Endothelial cell of umbilical vein (primary cell): ENCODE measurements around the gene ANXA4. TPM values are rescaled to one million over a fixed set of nuclear protein-coding genes. Genes with fewer than 3 reads are reported as not detected.

Source experiments
- BruUV-seq: library from RNA; stranded (reverse); fragments of 400-500 nt; replicated peaks from 2 replicates; lab custom pipeline; 2021; lab: Mats Ljungman, UMichigan
- CTCF ChIA-PET: fragments of 300-600, 350-600 bp; sonication (Branson Sonifier 250); formaldehyde crosslinking; loops from one replicate; lab custom pipeline; 2021; ENCODE audit warnings: antibody characterized with exemption, inconsistent platforms; lab: Charles Lee
- POLR2A ChIA-PET: fragments of 300-600, 350-600 bp; sonication (Branson Sonifier 250); formaldehyde crosslinking; loops from one replicate; lab custom pipeline; 2021; ENCODE audit warnings: antibody characterized with exemption, inconsistent platforms; lab: Charles Lee
- DNase-seq: peaks from one replicate; pipeline ENCODE4 v3.0.0-alpha.2; 2011; ENCODE audit warnings: low read depth, low spot score
- FAIRE-seq: peaks from 2 replicates; lab custom pipeline; 2011; peaks lifted over from hg19 to GRCh38; lab: Jason Lieb, UNC
- H2AFZ ChIP-seq: 2 replicates; pipeline ENCODE4 v1.6.0; 2012; ENCODE audit warnings: low read depth, low read length, control low read depth, inconsistent platforms
- H3K27ac ChIP-seq: 2 replicates; pipeline ENCODE4 v1.5.1; 2011; ENCODE audit warnings: low read depth, mild to moderate bottlenecking, control low read depth, low read length, moderate library complexity; ENCODE audit not compliant: insufficient read depth
- H3K27me3 ChIP-seq, 2 experiments: 2 replicates each; pipeline versions ENCODE4 v1.6.0 to v1.6.1; 2011; ENCODE audit warnings: low read length in 2 of 2, mixed read lengths in 1 of 2; ENCODE audit not compliant: control insufficient read depth in 2 of 2, insufficient read depth in 2 of 2
- H3K36me3 ChIP-seq, 2 experiments: 2 replicates in 1 of 2; 3 replicates in 1 of 2; pipeline ENCODE4 v1.5.1; 2011; ENCODE audit warnings: low read length in 2 of 2, mild to moderate bottlenecking in 1 of 2, moderate library complexity in 1 of 2; ENCODE audit not compliant: control insufficient read depth in 2 of 2, insufficient read depth in 2 of 2; ENCODE audit errors: extremely low read depth in 1 of 2
- H3K4me1 ChIP-seq: 3 replicates; pipeline ENCODE4 v1.5.1; 2011; ENCODE audit warnings: mild to moderate bottlenecking, low read length; ENCODE audit not compliant: control insufficient read depth, insufficient read depth; ENCODE audit errors: extremely low read depth
- H3K4me2 ChIP-seq: 2 replicates; pipeline ENCODE4 v1.6.1; 2011; ENCODE audit warnings: low read length, control low read depth, mixed read lengths; ENCODE audit not compliant: insufficient read depth
- H3K4me3 ChIP-seq, 3 experiments: fragments of 200-600 bp in 1 of 3; sonication (generic), shearing (Covaris generic) in 1 of 3; replicated peaks in 1 of 3; 2 replicates each; pipeline ENCODE4 v1.5.1; 2011 to 2016; ENCODE audit warnings: control low read depth in 3 of 3, low read length in 3 of 3, mild to moderate bottlenecking in 2 of 3, inconsistent platforms in 1 of 3, low read depth in 1 of 3, moderate library complexity in 1 of 3; ENCODE audit not compliant: insufficient read depth in 1 of 3
- H3K79me2 ChIP-seq: 2 replicates; pipeline ENCODE4 v1.6.0; 2012; ENCODE audit warnings: low read length, inconsistent platforms; ENCODE audit not compliant: control insufficient read depth, insufficient read depth
- H3K9ac ChIP-seq: replicated peaks from 2 replicates; pipeline ENCODE3; 2011; ENCODE audit warnings: low read length, control low read depth; ENCODE audit not compliant: insufficient read depth; ENCODE audit errors: extremely low read depth
- H3K9me1 ChIP-seq: replicated peaks from 3 replicates; pipeline ENCODE4 v1.6.0; 2011; ENCODE audit warnings: mild to moderate bottlenecking, low read length; ENCODE audit not compliant: control insufficient read depth, insufficient read depth; ENCODE audit errors: extremely low read depth
- H3K9me3 ChIP-seq: replicated peaks from 2 replicates; pipeline ENCODE4 v1.5.1; 2012; ENCODE audit warnings: low read length, inconsistent platforms; ENCODE audit not compliant: control insufficient read depth, insufficient read depth
- H4K20me1 ChIP-seq: replicated peaks from 2 replicates; pipeline ENCODE3; 2011; ENCODE audit warnings: mild to moderate bottlenecking, low read length; ENCODE audit not compliant: control insufficient read depth, insufficient read depth; ENCODE audit errors: extremely low read depth
- EZH2 ChIP-seq: IDR thresholded peaks from 2 replicates; pipeline ENCODE4 v1.6.1; 2012; ENCODE audit warnings: borderline replicate concordance, low read depth, mild to moderate bottlenecking, moderate library complexity, low read length, inconsistent platforms; ENCODE audit not compliant: severe bottlenecking
- FOS ChIP-seq: IDR thresholded peaks from 2 replicates; pipeline ENCODE4 v1.6.1; 2011; ENCODE audit warnings: mild to moderate bottlenecking, low read length, moderate library complexity, borderline replicate concordance; ENCODE audit not compliant: insufficient read depth
- GATA2 ChIP-seq: IDR thresholded peaks from 2 replicates; pipeline ENCODE4 v1.7.0; 2011; ENCODE audit warnings: low read depth, mild to moderate bottlenecking, moderate library complexity, mixed read lengths, low read length; ENCODE audit not compliant: insufficient read length, insufficient read depth
- JUN ChIP-seq: IDR thresholded peaks from 2 replicates; pipeline ENCODE4 v1.6.1; 2011; ENCODE audit warnings: borderline replicate concordance, low read depth; ENCODE audit not compliant: insufficient read length, insufficient read depth
- MYC ChIP-seq: IDR thresholded peaks from one replicate; pipeline ENCODE4 v1.6.1; 2011; ENCODE audit warnings: mild to moderate bottlenecking, low read depth, low read length
- POLR2A ChIP-seq: IDR thresholded peaks from 2 replicates; pipeline ENCODE4 v1.6.1; 2012; ENCODE audit warnings: low read depth, mild to moderate bottlenecking, control low read depth, low read length
- POLR2AphosphoS5 ChIP-seq: IDR thresholded peaks from 2 replicates; pipeline ENCODE4 v1.6.1; 2012; ENCODE audit warnings: low read depth, mild to moderate bottlenecking, control low read depth, low read length, moderate library complexity; ENCODE audit not compliant: insufficient read depth
- dilution Hi-C: fragments of 300-500 bp; cut with MboI; formaldehyde crosslinking; loops from one replicate; pipeline ENCODE4 v1.15.0; 2019; ENCODE audit warnings: low sequenced_read_pairs; ENCODE audit not compliant: extremely low pct_ligation_motif_present
- intact Hi-C: fragments of 100-400 bp; cut with micrococcal nuclease; formaldehyde crosslinking; loops from one replicate; pipeline ENCODE4 v1.10.0; 2022
- polyA plus RNA-seq, 4 experiments: library from polyadenylated mRNA; depleted of rRNA in 3 of 4; stranded (reverse) in 3 of 4; unstranded in 1 of 4; fragments of >200 nt; gene quantifications; 2 replicates each; pipeline versions ENCODE4 v1.2.1 to v1.2.3, GENCODE V29; 2011 to 2012; ENCODE audit warnings: missing spikeins in 1 of 4
- total RNA-seq: library from RNA; stranded (reverse); gene quantifications from 2 replicates; pipeline ENCODE4 v1.2.3, GENCODE V29; 2021
- TF ChIP-seq, protein P1 (sequence below): IDR thresholded peaks from 2 replicates; pipeline ENCODE4 v1.6.1; 2011; ENCODE audit not compliant: insufficient read depth, insufficient read length
- TF ChIP-seq, protein P2 (sequence below), 2 donors: IDR thresholded peaks; 1 replicate in 1 of 2; 2 replicates in 1 of 2; pipeline ENCODE4 v1.5.1; 2011; ENCODE audit warnings: low read length in 2 of 2, mild to moderate bottlenecking in 2 of 2, moderate library complexity in 2 of 2, control low read depth in 1 of 2, inconsistent platforms in 1 of 2, low read depth in 1 of 2; ENCODE audit not compliant: insufficient read depth in 1 of 2; ENCODE audit errors: extremely low read depth in 1 of 2

ANXA4 gene
- total and polyA plus RNA-seq, 2 donors (not counting 3 experiments of a cell fraction or from before 2014, with no cell fraction given) = 29.4 to 79.6 TPM

DNA sequence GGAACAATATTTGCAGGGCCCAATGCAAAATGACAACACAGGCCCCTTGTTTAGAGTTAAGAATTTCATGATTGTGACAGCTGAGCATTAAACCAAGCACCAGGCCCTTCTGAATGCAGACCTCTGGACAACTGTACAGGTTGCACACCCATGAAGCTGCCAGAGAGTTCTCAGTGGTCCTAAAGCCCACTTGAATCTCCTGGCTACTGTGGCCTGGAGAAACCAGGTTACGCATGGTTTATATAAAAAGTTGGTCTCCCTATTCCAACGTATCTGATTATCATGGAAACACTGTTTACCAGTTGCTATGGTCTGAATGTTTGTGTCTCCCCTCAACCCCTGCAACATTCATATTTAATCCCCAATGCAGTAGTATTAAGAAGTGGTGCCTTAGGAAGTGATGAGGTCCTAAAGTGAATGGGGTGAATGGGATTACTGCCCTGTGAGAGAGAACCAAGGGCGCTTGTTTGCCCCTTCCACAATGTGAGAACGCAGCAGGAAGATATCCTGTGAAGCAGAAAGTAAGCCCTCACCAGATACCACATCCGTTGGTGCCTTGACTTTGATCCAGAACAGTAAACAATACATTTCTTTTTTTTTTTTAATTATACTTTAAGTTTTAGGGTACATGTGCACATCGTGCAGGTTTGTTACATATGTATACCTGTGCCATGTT, 48.0 kb upstream of the ANXA4 start:
- Histone ChIP-seq H3K4me3 (no peak overlapping the region), H3K9me1 (no peaks in the 10 kb centered on the region), H2AFZ (no peak overlapping the region), H3K4me2 (no peak overlapping the region), H3K9me3 (no peaks in the 10 kb centered on the region), H4K20me1 (no peaks in the 10 kb centered on the region), H3K79me2 (no peaks in the 10 kb centered on the region), H3K36me3 (no peaks in the 10 kb centered on the region), H3K4me1 (no peaks in the 10 kb centered on the region), H3K27ac (no peak overlapping the region), H3K27me3 (no peaks in the 10 kb centered on the region), H3K9ac (no peak overlapping the region)
- TF ChIP-seq JUN (no peak), EZH2 (no peak), GATA2 (no peak), MYC (no peak), POLR2A (no peak), FOS (no peak), POLR2AphosphoS5 (no peak)
- TF ChIP-seq, protein P1, sequence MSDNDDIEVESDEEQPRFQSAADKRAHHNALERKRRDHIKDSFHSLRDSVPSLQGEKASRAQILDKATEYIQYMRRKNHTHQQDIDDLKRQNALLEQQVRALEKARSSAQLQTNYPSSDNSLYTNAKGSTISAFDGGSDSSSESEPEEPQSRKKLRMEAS = no peak
- TF ChIP-seq, protein P2, sequence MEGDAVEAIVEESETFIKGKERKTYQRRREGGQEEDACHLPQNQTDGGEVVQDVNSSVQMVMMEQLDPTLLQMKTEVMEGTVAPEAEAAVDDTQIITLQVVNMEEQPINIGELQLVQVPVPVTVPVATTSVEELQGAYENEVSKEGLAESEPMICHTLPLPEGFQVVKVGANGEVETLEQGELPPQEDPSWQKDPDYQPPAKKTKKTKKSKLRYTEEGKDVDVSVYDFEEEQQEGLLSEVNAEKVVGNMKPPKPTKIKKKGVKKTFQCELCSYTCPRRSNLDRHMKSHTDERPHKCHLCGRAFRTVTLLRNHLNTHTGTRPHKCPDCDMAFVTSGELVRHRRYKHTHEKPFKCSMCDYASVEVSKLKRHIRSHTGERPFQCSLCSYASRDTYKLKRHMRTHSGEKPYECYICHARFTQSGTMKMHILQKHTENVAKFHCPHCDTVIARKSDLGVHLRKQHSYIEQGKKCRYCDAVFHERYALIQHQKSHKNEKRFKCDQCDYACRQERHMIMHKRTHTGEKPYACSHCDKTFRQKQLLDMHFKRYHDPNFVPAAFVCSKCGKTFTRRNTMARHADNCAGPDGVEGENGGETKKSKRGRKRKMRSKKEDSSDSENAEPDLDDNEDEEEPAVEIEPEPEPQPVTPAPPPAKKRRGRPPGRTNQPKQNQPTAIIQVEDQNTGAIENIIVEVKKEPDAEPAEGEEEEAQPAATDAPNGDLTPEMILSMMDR (IDR thresholded peaks at IDR 0.05; ENCODE audit: extremely low read depth in 1 of 2, insufficient read depth in 1 of 2, low read depth in 1 of 2, low read length in 2 of 2) = no peak
- ChIA-PET POLR2A (no interaction called here), CTCF (interaction anchor here (0.9 kb wide), 1 partner anchor 20 kb away, joined by 3 read pairs; no protein-coding TSS in a partner anchor)
- intact Hi-C loops = no loop called here
- dilution Hi-C loops = no loop called here
- FAIRE-seq (no peak), DNase-seq (no peak)
- BruUV-seq = no TSS peak
